GM23248 (cell line): ENCODE data around the gene CABP7. TPM values are rescaled to one million over a fixed set of nuclear protein-coding genes. Genes with fewer than 3 reads are reported as not detected.

Experiments
- DNase-seq: peaks from one replicate; pipeline ENCODE4 v3.0.0-alpha.2; 2015
- H2AFZ ChIP-seq: fragments of 200-600 bp; sonication (generic); 2 replicates; pipeline ENCODE4 v1.6.1; 2016; ENCODE audit warnings: antibody characterized with exemption
- H3F3A ChIP-seq: fragments of 200-600 bp; sonication (generic); 2 replicates; pipeline ENCODE4 v1.6.1; 2016; ENCODE audit warnings: mild to moderate bottlenecking, antibody characterized with exemption, mixed run types; ENCODE audit not compliant: insufficient read depth
- H3K27ac ChIP-seq: fragments of 200-600 bp; sonication (generic); 2 replicates; pipeline ENCODE4 v1.5.1; 2016; ENCODE audit warnings: mild to moderate bottlenecking
- H3K27me3 ChIP-seq: fragments of 200-600 bp; sonication (generic); replicated peaks from 2 replicates; pipeline ENCODE4 v1.6.1; 2016; ENCODE audit warnings: mild to moderate bottlenecking; ENCODE audit not compliant: insufficient read depth
- H3K36me3 ChIP-seq: fragments of 200-600 bp; sonication (generic); 2 replicates; pipeline ENCODE4 v1.6.1; 2016; ENCODE audit warnings: low read depth, mild to moderate bottlenecking
- H3K4me1 ChIP-seq: fragments of 200-600 bp; sonication (generic); 2 replicates; pipeline ENCODE4 v1.6.1; 2016; ENCODE audit warnings: mild to moderate bottlenecking; ENCODE audit not compliant: insufficient read depth
- H3K4me2 ChIP-seq: fragments of 200-600 bp; sonication (generic); one replicate; pipeline ENCODE4 v1.6.1; 2016; ENCODE audit warnings: mild to moderate bottlenecking; ENCODE audit not compliant: unreplicated experiment
- H3K4me3 ChIP-seq: fragments of 200-600 bp; sonication (generic); 2 replicates; pipeline ENCODE4 v1.5.1; 2016; ENCODE audit warnings: mild to moderate bottlenecking
- H3K79me2 ChIP-seq: fragments of 200-600 bp; sonication (generic); 2 replicates; pipeline ENCODE4 v1.6.1; 2016; ENCODE audit warnings: mild to moderate bottlenecking; ENCODE audit not compliant: insufficient read depth
- H3K9ac ChIP-seq: fragments of 200-600 bp; sonication (generic); 2 replicates; pipeline ENCODE4 v1.6.1; 2016; ENCODE audit warnings: mild to moderate bottlenecking
- H3K9me2 ChIP-seq: fragments of 200-600 bp; sonication (generic); 2 replicates; pipeline ENCODE4 v1.6.1; 2016; ENCODE audit warnings: mixed run types, mild to moderate bottlenecking, moderate library complexity; ENCODE audit not compliant: insufficient read depth
- H3K9me3 ChIP-seq: fragments of 200-600 bp; sonication (generic); one replicate; pipeline ENCODE4 v1.6.1; 2017; ENCODE audit warnings: low read depth
- H4K20me1 ChIP-seq: fragments of 200-600 bp; sonication (generic); 2 replicates; pipeline ENCODE4 v1.6.0; 2016; ENCODE audit not compliant: insufficient read depth
- EZH2 ChIP-seq: fragments of 200-600 bp; sonication (generic); IDR thresholded peaks from 2 replicates; pipeline ENCODE4 v1.6.1; 2018; ENCODE audit warnings: antibody characterized with exemption, mild to moderate bottlenecking; ENCODE audit not compliant: insufficient read depth, poor library complexity, severe bottlenecking
- EZH2phosphoT487 ChIP-seq: fragments of 200-600 bp; sonication (generic); IDR thresholded peaks from 2 replicates; pipeline ENCODE4 v1.6.1; 2018; ENCODE audit warnings: antibody characterized with exemption, moderate library complexity, mild to moderate bottlenecking, low read depth; ENCODE audit not compliant: insufficient read depth
- WGBS, 2 experiments: methylation state at CpG; one replicate each; pipeline ENCODE4 v1.1.6; 2015 to 2017; ENCODE audit warnings: low lambda C conversion rate in 2 of 2, low coverage in 1 of 2; ENCODE audit errors: missing lambda C conversion rate in 2 of 2; 5-methylcytosine and 5-hydroxymethylcytosine counted together
- in situ Hi-C: fragments of 300-500 bp; cut with MboI; formaldehyde crosslinking; loops from 2 replicates; pipeline ENCODE4 v1.15.0; 2020
- polyA plus RNA-seq: library from polyadenylated mRNA; unstranded; fragments of >200 nt; fragmentation: Nextera tagmentation; extraction: Ambion mirVana; gene quantifications from 2 replicates; pipeline ENCODE4 v1.2.1, GENCODE V29; 2016
- small RNA-seq: library from RNA; depleted of rRNA; stranded (forward); fragments of <200 nt; gene quantifications from one replicate; pipeline ENCODE3, GENCODE V24; 2014; ENCODE audit warnings: low read depth, low replicate concordance
- total RNA-seq: library from RNA; depleted of rRNA; stranded (reverse); fragments of >200 nt; shearing (Covaris generic); gene quantifications from 2 replicates; pipeline ENCODE4 v1.2.3, GENCODE V29; 2014; rRNA removed

Gene CABP7
- total and polyA plus RNA-seq, 2 experiments from 2014 or later, result 0.08 TPM; not detected in 1

GRCh38 chr22:29780748-29781676, 61.2 kb downstream of the CABP7 start:
- peak overlapping the region; percentile 46 for H3K4me3 ChIP-seq
- peak overlapping the region; percentile 77 for H3K4me2 ChIP-seq
- H4K20me1 ChIP-seq, result no peaks in the 10 kb centered on the region
- TF ChIP-seq EZH2 (no peak), EZH2phosphoT487 (no peak)
- in situ Hi-C loops, result no loop called here
- no peaks in the 10 kb centered on the region for H3K9me3 ChIP-seq
- peaks cover 34% of the 10 kb centered on the region for H3F3A ChIP-seq
- H3K79me2 ChIP-seq, result no peaks in the 10 kb centered on the region
- 4 to 7% methylated on average over 8 of the region's 8 CpGs for WGBS, 2 experiments
- peak overlapping the region; percentile 81 for H2AFZ ChIP-seq
- no peaks in the 10 kb centered on the region for H3K36me3 ChIP-seq
- DNase-seq, result peak; percentile 93
- no peaks in the 10 kb centered on the region for H3K9me2 ChIP-seq
- H3K9ac ChIP-seq, result peak overlapping the region; percentile 76
- H3K27ac ChIP-seq, result peak overlapping the region; percentile 91
- no peaks in the 10 kb centered on the region for H3K27me3 ChIP-seq
- H3K4me1 ChIP-seq, result peaks cover 41% of the 10 kb centered on the region

Small RNA genes lying within 50 kb of the gene (small RNA-seq; reads per million reads assigned to genes)
- gene AC004882.2 (not detected), gene RF00019 (not detected)

Other genes starting within 250 kb of the CABP7 start
- 0.51 and 0.65 TPM in 2 replicates for gene NEFH, start 239.8 kb upstream of the CABP7 start, total RNA-seq
- 2.2 and 2.5 TPM in 2 replicates for gene NEFH, start 239.8 kb upstream of the CABP7 start, polyA plus RNA-seq
- 61.7 and 83.5 TPM in 2 replicates for gene THOC5, start 166.2 kb upstream of the CABP7 start, total RNA-seq
- 46.9 and 48.9 TPM in 2 replicates for gene THOC5, start 166.2 kb upstream of the CABP7 start, polyA plus RNA-seq
- gene NIPSNAP1, start 138.9 kb upstream of the CABP7 start, total RNA-seq, result 32.0 and 47.2 TPM in 2 replicates
- gene NIPSNAP1, start 138.9 kb upstream of the CABP7 start, polyA plus RNA-seq, result 39.3 and 40.5 TPM in 2 replicates
- gene NF2, start 116.4 kb upstream of the CABP7 start, total RNA-seq, result 109 and 111 TPM in 2 replicates
- 62.9 and 71.8 TPM in 2 replicates for gene NF2, start 116.4 kb upstream of the CABP7 start, polyA plus RNA-seq
- gene ZMAT5, start 47.0 kb downstream of the CABP7 start, total RNA-seq, result 6.3 and 11.3 TPM in 2 replicates
- 35.8 and 42.3 TPM in 2 replicates for gene ZMAT5, start 47.0 kb downstream of the CABP7 start, polyA plus RNA-seq
- gene UQCR10, start 47.4 kb downstream of the CABP7 start, total RNA-seq, result 39.7 and 45.0 TPM in 2 replicates
- gene UQCR10, start 47.4 kb downstream of the CABP7 start, polyA plus RNA-seq, result 233 TPM in 2 replicates
- gene ASCC2, start 118.3 kb downstream of the CABP7 start, total RNA-seq, result 33.3 and 37.3 TPM in 2 replicates
- gene ASCC2, start 118.3 kb downstream of the CABP7 start, polyA plus RNA-seq, result 51.4 and 55.6 TPM in 2 replicates
- gene MTMR3, start 163.2 kb downstream of the CABP7 start, total RNA-seq, result 22.2 and 50.3 TPM in 2 replicates
- gene MTMR3, start 163.2 kb downstream of the CABP7 start, polyA plus RNA-seq, result 10.4 and 12.6 TPM in 2 replicates